Parathyroid adenoma (tissue), 2 donors: ENCODE measurements around the gene SLC16A5.
"Not testable (repeated sequence)": the region's sequence is repeated elsewhere in the genome, so short reads cannot be mapped to it uniquely, and the experiment has no call there.

Experiments
- H2AFZ ChIP-seq: fragments of 300-600 bp; sonication (generic); one replicate; pipeline ENCODE4 v1.7.0; 2017; ENCODE audit warnings: antibody characterized with exemption, mild to moderate bottlenecking
- H3K27ac ChIP-seq: fragments of 300-600 bp; sonication (generic); one replicate; pipeline ENCODE4 v1.7.0; 2017
- H3K27me3 ChIP-seq: fragments of 300-600 bp; sonication (generic); one replicate; pipeline ENCODE4 v1.7.0; 2017; ENCODE audit warnings: low read length; ENCODE audit not compliant: control insufficient read depth, insufficient read depth
- H3K36me3 ChIP-seq: fragments of 300-600 bp; sonication (generic); one replicate; pipeline ENCODE4 v1.7.0; 2017; ENCODE audit warnings: low read length; ENCODE audit not compliant: control insufficient read depth, insufficient read depth
- H3K4me1 ChIP-seq: fragments of 300-600 bp; sonication (generic); one replicate; pipeline ENCODE4 v1.7.0; 2017; ENCODE audit warnings: control low read depth
- H3K4me2 ChIP-seq: fragments of 300-600 bp; sonication (generic); one replicate; pipeline ENCODE4 v1.7.0; 2017; ENCODE audit warnings: low read length
- H3K4me3 ChIP-seq: fragments of 300-600 bp; sonication (generic); one replicate; pipeline ENCODE4 v1.7.0; 2017; ENCODE audit warnings: low read depth, low read length
- H3K79me2 ChIP-seq: fragments of 300-600 bp; sonication (generic); one replicate; pipeline ENCODE4 v1.7.0; 2017; ENCODE audit warnings: control low read depth
- H3K9ac ChIP-seq: fragments of 300-600 bp; sonication (generic); one replicate; pipeline ENCODE4 v1.7.0; 2017; ENCODE audit warnings: mild to moderate bottlenecking
- H3K9me3 ChIP-seq: fragments of 300-600 bp; sonication (generic); one replicate; pipeline ENCODE4 v1.7.0; 2017; ENCODE audit warnings: low read length; ENCODE audit not compliant: control insufficient read depth
- CTCF ChIP-seq: fragments of 300-600 bp; sonication (generic); IDR thresholded peaks from one replicate; pipeline ENCODE4 v1.7.0; 2017; ENCODE audit warnings: antibody characterized with exemption, mild to moderate bottlenecking
- donor health status: primary hyperparathyroidism.

The SLC16A5 gene

GRCh38 chr17:75068750-75069149, 19.0 kb upstream of the SLC16A5 start:
- no peak overlapping the region for H3K9ac ChIP-seq
- H3K4me3 ChIP-seq = no peak overlapping the region
- H3K27me3 ChIP-seq = no peaks in the 10 kb centered on the region
- TF ChIP-seq CTCF = no peak
- H3K4me2 ChIP-seq = no peak overlapping the region
- no peak overlapping the region for H2AFZ ChIP-seq
- H3K4me1 ChIP-seq = no peaks in the 10 kb centered on the region
- no peak overlapping the region for H3K27ac ChIP-seq
- H3K79me2 ChIP-seq = no peaks in the 10 kb centered on the region
- H3K36me3 ChIP-seq = no peaks in the 10 kb centered on the region
- H3K9me3 ChIP-seq = no peaks in the 10 kb centered on the region

GRCh38 chr17:75069783-75070182, 18.0 kb upstream of the SLC16A5 start:
- H3K4me2 ChIP-seq = no peak overlapping the region

GRCh38 chr17:75071478-75072271, 16.1 kb upstream of the SLC16A5 start:
- H3K4me1 ChIP-seq, H2AFZ ChIP-seq, H3K9ac ChIP-seq, H3K27me3 ChIP-seq, H3K4me2 ChIP-seq, H3K79me2 ChIP-seq, H3K36me3 ChIP-seq, H3K4me3 ChIP-seq, H3K9me3 ChIP-seq, H3K27ac ChIP-seq: not testable (repeated sequence)

More at GRCh38 chr17:75069783-75070182, 18.0 kb upstream of the SLC16A5 start:
- Histone ChIP-seq H3K36me3 (no peaks in the 10 kb centered on the region), H2AFZ (no peak overlapping the region), H3K27ac (no peak overlapping the region), H3K9ac (no peak overlapping the region), H3K4me1 (no peaks in the 10 kb centered on the region), H3K9me3 (no peaks in the 10 kb centered on the region), H3K4me3 (no peak overlapping the region), H3K27me3 (no peaks in the 10 kb centered on the region), H3K79me2 (no peaks in the 10 kb centered on the region)
- TF ChIP-seq CTCF = peak; percentile 41

GRCh38 chr17:75072909-75073308, 14.8 kb upstream of the SLC16A5 start:
- H3K27me3 ChIP-seq, H3K36me3 ChIP-seq, H3K9me3 ChIP-seq, H3K27ac ChIP-seq, H3K4me1 ChIP-seq, H2AFZ ChIP-seq, H3K4me3 ChIP-seq, H3K4me2 ChIP-seq, H3K79me2 ChIP-seq, H3K9ac ChIP-seq: not testable (repeated sequence)

GRCh38 chr17:75073618-75074047, 14.1 kb upstream of the SLC16A5 start:
- Histone ChIP-seq H3K9me3 (no peaks in the 10 kb centered on the region), H3K4me2 (no peak overlapping the region), H3K27ac (no peak overlapping the region)

More at GRCh38 chr17:75073618-75074047, 14.1 kb upstream of the SLC16A5 start:
- no peaks in the 10 kb centered on the region for H3K79me2 ChIP-seq
- no peaks in the 10 kb centered on the region for H3K36me3 ChIP-seq
- H3K27me3 ChIP-seq = no peaks in the 10 kb centered on the region
- TF ChIP-seq CTCF = no peak
- peaks cover 3% of the 10 kb centered on the region for H3K4me1 ChIP-seq
- no peak overlapping the region for H2AFZ ChIP-seq
- H3K9ac ChIP-seq = no peak overlapping the region
- no peak overlapping the region for H3K4me3 ChIP-seq
